Epithelial cell of proximal tubule (primary cell): ENCODE measurements around the gene HCRTR1. TPM values are rescaled to one million over a fixed set of nuclear protein-coding genes. Genes with fewer than 3 reads are reported as not detected.

Source experiments
- DNase-seq: peaks from one replicate; pipeline ENCODE4 v3.0.0-alpha.2; 2011; ENCODE audit warnings: low read depth
- H3K4me3 ChIP-seq: 2 replicates; pipeline ENCODE4 v1.5.1; 2011; ENCODE audit warnings: low read depth, mild to moderate bottlenecking, low read length
- CTCF ChIP-seq: conservative IDR thresholded peaks from 2 replicates; pipeline ENCODE4 v1.5.1; 2012; ENCODE audit warnings: low read depth, mild to moderate bottlenecking, low read length
- total RNA-seq: library from RNA; depleted of rRNA; stranded (reverse); fragments of >200 nt; gene quantifications from 2 replicates; pipeline ENCODE4 v1.2.3, GENCODE V29; 2015

The HCRTR1 gene
- total RNA-seq = not detected in 2 replicates

DNA sequence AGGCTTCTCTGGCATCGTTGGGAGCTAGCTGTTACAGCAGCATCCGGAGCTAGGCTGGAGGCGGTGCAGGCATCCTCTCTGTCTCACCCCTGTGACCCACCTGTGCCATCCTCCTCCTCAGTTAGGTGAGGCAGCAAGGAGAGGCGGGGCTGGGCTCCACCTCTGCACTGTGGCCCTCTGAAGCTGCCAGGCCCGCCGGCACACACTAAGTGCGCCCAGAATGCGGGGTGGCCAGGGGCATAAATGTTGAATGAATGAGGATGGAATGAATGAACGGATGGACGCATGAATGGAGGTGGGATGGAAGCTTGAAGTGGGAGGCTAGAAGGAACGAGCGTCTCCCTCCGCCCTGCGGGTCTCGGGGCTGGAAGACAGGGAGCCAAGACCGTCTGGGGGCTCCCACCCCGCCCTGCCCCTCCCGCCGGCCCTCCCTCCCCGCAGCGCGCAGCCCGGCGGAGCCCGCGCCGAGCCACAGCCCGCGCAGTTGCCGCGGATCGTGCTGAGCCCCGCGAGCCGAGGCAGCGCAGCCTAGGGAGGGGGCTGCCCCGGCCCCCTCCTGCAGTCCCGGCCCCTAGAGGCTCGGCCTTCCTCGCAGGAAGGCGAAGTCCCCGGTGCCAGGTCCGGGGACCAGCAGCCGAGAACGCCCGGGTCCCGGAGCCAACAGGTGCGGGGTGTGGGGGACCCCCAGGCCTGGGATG is at the start of gene HCRTR1:
Gene HCRTR1, plus strand, starts transcription at position 472 of the 698 bp plus-strand sequence. CDS start 1,504 bp downstream, outside the sequence.
- DNase-seq = no peak
- peak within 1 kb of the TSS; percentile 60 for H3K4me3 ChIP-seq
- TF ChIP-seq CTCF = no peak

GRCh38 chr1:31567956-31568570 is 49.4 kb upstream of the HCRTR1 start:
- H3K4me3 ChIP-seq = no peak overlapping the region
- TF ChIP-seq CTCF = no peak
- no peak for DNase-seq

- no peak overlapping the region for H3K4me3 ChIP-seq
- no peak for DNase-seq
- no peak for TF ChIP-seq CTCF
Measured at GRCh38 chr1:31568895-31569595, 48.4 kb upstream of the HCRTR1 start.

GRCh38 chr1:31569596-31570173 is 47.8 kb upstream of the HCRTR1 start:
- DNase-seq = no peak
- no peak for TF ChIP-seq CTCF
- no peak overlapping the region for H3K4me3 ChIP-seq

- no peak for DNase-seq
- no peak overlapping the region for H3K4me3 ChIP-seq
- no peak for TF ChIP-seq CTCF
Measured at GRCh38 chr1:31570228-31570627, 47.3 kb upstream of the HCRTR1 start.

GRCh38 chr1:31570906-31571305 is 46.6 kb upstream of the HCRTR1 start:
- H3K4me3 ChIP-seq = no peak overlapping the region
- no peak for TF ChIP-seq CTCF

More at GRCh38 chr1:31570906-31571305, 46.6 kb upstream of the HCRTR1 start:
- no peak for DNase-seq
